ENCODE data around the gene CAPN12.

Gene CAPN12

GRCh38 chr19:38742906-38743305, 1.4 kb downstream of the CAPN12 start:
- Histone ChIP-seq H3K27me3 (peaks cover 12% of the 10 kb centered on the region), H3K4me3 (ENCODE audit: low read depth in 1 of 2, low read length in 1 of 2) (no peak overlapping the region), H3K4me1 (ENCODE audit: control insufficient read depth in 1 of 2, insufficient read depth in 1 of 2, low read depth in 1 of 2, low read length in 1 of 2) (no peaks in the 10 kb centered on the region), H3K9me3 (no peaks in the 10 kb centered on the region), H3K36me3 (no peaks in the 10 kb centered on the region), H3K27ac (no peak overlapping the region)
- TF ChIP-seq CTCF (IDR thresholded peaks at IDR 0.05) = no peak

GRCh38 chr19:38742296-38742695, 2.0 kb downstream of the CAPN12 start:
- H3K27ac ChIP-seq = no peak overlapping the region
- no peaks in the 10 kb centered on the region for H3K36me3 ChIP-seq
- H3K27me3 ChIP-seq = peaks cover 18% of the 10 kb centered on the region
- peaks cover 4 to 5% of the 10 kb centered on the region in 2 experiments for H3K4me1 ChIP-seq (ENCODE audit: control insufficient read depth in 1 of 2, insufficient read depth in 1 of 2, low read depth in 1 of 2, low read length in 1 of 2)
- no peak for TF ChIP-seq CTCF (IDR thresholded peaks at IDR 0.05)
- H3K9me3 ChIP-seq = no peaks in the 10 kb centered on the region
- H3K4me3 ChIP-seq (ENCODE audit: low read depth in 1 of 2, low read length in 1 of 2) = no peak overlapping the region

GRCh38 chr19:38741670-38742069, 2.6 kb downstream of the CAPN12 start:
- peaks cover 7 to 10% of the 10 kb centered on the region in 2 experiments for H3K4me1 ChIP-seq (ENCODE audit: control insufficient read depth in 1 of 2, insufficient read depth in 1 of 2, low read depth in 1 of 2, low read length in 1 of 2)
- no peak for TF ChIP-seq CTCF (IDR thresholded peaks at IDR 0.05)
- H3K9me3 ChIP-seq = no peaks in the 10 kb centered on the region
- no peak overlapping the region for H3K4me3 ChIP-seq (ENCODE audit: low read depth in 1 of 2, low read length in 1 of 2)
- no peaks in the 10 kb centered on the region for H3K36me3 ChIP-seq
- no peak overlapping the region for H3K27ac ChIP-seq
- peaks cover 24% of the 10 kb centered on the region for H3K27me3 ChIP-seq

- TF ChIP-seq CTCF (IDR thresholded peaks at IDR 0.05) = no peak
- H3K36me3 ChIP-seq = no peaks in the 10 kb centered on the region
- H3K4me3 ChIP-seq (ENCODE audit: low read depth in 1 of 2, low read length in 1 of 2) = no peak overlapping the region
These were observed 3.3 kb downstream of the CAPN12 start for GRCh38 chr19:38740932-38741331.

GRCh38 chr19:38740257-38740592, 4.0 kb downstream of the CAPN12 start:
- H3K36me3 ChIP-seq = no peaks in the 10 kb centered on the region
- no peaks in the 10 kb centered on the region for H3K9me3 ChIP-seq
- peaks cover 34% of the 10 kb centered on the region for H3K27me3 ChIP-seq
- no peak for TF ChIP-seq CTCF (IDR thresholded peaks at IDR 0.05)
- no peak overlapping the region for H3K4me3 ChIP-seq (ENCODE audit: low read depth in 1 of 2, low read length in 1 of 2)
- H3K27ac ChIP-seq = no peak overlapping the region
- peaks cover 11 to 21% of the 10 kb centered on the region in 2 experiments for H3K4me1 ChIP-seq (ENCODE audit: control insufficient read depth in 1 of 2, insufficient read depth in 1 of 2, low read depth in 1 of 2, low read length in 1 of 2)

More at GRCh38 chr19:38740932-38741331, 3.3 kb downstream of the CAPN12 start:
- H3K27ac ChIP-seq = no peak overlapping the region
- H3K27me3 ChIP-seq = peaks cover 32% of the 10 kb centered on the region
- no peaks in the 10 kb centered on the region for H3K9me3 ChIP-seq
- H3K4me1 ChIP-seq (ENCODE audit: control insufficient read depth in 1 of 2, insufficient read depth in 1 of 2, low read depth in 1 of 2, low read length in 1 of 2) = peaks cover 10 to 18% of the 10 kb centered on the region in 2 experiments
